HG03469 (cell line): ENCODE data around the gene CD177.
"Not testable (repeated sequence)": the region's sequence is repeated elsewhere in the genome, so short reads cannot be mapped to it uniquely, and the experiment has no call there.

Experiments used
- ATAC-seq: cut with Tn5 transposase; IDR thresholded peaks from one replicate; pipeline ENCODE4 v1.9.1; 2021; ENCODE audit warnings: mild to moderate bottlenecking, moderate library complexity, moderate number of reproducible peaks; ENCODE audit not compliant: unreplicated experiment

Gene CD177

DNA sequence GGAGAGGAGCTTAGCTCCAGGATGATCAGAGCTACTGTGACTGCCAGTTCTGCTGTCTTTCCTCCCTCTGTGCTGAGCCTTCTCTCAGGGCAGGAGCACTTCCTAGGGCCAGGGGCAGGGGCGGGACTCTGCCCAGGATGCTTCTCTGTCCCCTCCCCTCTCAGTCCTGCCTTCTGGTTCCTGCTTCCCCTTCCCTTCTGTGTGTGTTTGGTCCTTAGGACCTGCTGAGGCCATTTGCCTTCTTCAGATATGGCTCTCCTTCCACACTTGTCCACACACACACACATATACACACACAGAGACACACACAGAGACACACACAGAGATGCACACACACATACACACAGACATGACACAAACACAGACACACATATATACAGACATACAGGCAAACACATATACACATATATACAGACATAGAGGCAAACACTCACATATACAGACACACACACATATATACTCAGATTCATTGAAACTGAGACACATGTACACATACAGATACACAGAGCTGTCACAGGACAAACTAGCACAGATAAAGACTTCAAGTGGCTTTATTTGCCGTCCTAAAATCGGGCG lies 22.0 kb upstream of the CD177 start:
- ATAC-seq, result no peak

DNA sequence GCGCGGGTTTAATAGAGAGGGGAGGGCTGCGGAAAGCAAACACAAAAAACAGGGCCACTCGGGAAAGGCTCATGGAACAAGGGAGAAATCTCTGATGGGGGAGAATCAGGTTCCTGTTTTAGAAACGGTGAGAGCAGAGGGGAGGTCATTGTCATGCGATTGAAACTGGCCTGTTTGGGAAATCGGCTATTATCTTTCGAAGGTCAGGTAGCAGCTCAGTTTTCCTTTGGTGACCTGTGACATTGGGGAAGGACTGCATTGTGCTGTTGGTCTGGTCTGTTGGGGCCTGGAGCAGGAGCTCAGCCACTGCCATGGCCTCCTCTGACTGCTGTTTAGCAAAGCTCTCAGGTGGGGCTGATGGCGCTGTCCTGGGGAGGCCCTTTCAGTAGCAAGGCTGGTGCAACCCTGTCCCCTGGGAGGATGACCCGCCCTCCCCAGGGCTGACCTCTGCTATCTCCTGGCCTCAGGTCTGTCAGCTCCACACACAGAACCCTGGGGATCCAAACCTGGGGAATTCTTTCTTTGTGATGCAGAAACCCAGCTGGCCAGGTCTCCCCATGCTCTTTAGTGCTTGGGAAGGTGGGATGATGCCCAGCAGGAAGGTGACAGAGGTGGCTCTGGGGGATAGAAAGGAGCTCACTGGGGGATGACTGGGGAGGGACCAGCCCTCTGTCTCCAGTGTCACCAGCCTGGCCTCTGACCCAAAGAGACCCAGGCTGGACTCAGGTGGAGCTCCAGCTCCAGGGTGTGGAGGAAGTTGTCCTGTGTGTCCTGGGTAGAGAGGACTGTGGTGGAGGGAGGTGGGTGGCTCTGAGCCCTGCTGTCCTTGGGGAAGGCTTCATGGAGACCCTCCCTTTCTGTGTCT lies 21.2 kb upstream of the CD177 start:
- ATAC-seq, result no peak

GRCh38 chr19:43336508-43336907 lies 17.0 kb upstream of the CD177 start:
- ATAC-seq, result not testable (repeated sequence)

- no peak for ATAC-seq
Observed at GRCh38 chr19:43337737-43338136, 15.7 kb upstream of the CD177 start.

DNA sequence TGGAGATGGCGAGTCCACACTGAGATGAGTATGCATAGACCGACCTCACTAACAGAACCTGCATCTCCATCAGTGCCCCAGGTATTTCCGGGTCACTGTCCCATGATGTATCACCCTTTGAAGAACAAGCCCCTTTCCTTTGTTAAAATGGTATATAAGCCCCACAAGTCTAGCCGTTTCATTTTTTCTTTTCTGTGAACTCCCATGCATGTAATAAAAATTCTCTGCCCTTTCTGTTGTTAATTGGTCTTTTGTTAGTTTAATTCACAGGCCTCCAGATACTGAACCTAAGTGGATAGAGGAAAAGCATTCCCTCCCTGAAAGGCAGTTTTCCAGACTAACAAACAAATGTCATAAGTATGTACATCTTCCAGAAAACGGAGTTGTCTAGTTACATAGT lies 15.0 kb upstream of the CD177 start:
- no peak for ATAC-seq

GRCh38 chr19:43339243-43339930 lies 14.1 kb upstream of the CD177 start:
- not testable (repeated sequence) for ATAC-seq

DNA sequence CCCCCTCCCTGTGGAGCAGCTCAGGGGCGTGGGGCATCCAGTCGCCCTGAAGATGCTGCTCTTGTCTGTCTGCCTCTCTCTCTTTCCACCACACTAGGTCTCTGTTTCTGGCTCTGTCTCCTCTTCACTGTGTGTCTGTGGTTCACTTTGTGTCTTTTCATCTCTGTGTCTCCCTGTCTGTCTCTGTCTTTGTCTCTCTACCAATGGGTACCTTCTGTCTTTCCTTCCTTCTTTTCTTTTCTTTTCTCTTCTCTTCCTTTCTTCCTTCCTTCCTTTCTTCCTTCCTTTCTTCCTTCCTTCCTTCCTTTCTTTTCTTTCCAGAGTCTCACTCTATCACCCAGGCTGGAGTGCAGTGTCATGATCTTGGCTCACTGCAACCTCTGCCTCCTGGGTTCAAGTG lies 13.4 kb upstream of the CD177 start:
- ATAC-seq, result not testable (repeated sequence)

- not testable (repeated sequence) for ATAC-seq
Observed at GRCh38 chr19:43341098-43341497, 12.4 kb upstream of the CD177 start.

DNA sequence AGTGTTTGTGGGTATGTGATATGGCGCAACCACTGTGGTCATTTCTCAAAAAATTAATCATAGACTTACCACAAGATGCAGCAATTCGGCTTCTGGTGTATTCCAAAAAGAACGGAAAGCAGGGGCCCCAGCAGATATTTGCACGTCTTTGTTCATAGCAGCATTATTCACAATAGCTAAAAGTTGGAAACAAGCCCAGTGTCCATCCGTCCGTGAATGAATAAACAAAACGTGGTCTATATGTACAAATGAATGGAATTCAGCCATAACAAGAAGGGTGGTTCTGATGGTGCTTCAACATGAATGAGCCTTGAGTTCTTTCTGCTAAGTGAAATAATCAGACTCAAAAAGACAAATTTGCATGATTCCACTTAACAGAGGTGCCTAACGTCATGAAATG lies 11.4 kb upstream of the CD177 start:
- not testable (repeated sequence) for ATAC-seq

GRCh38 chr19:43344347-43344925 lies 9.1 kb upstream of the CD177 start:
- not testable (repeated sequence) for ATAC-seq

GRCh38 chr19:43349813-43350212 lies 3.7 kb upstream of the CD177 start:
- not testable (repeated sequence) for ATAC-seq

DNA sequence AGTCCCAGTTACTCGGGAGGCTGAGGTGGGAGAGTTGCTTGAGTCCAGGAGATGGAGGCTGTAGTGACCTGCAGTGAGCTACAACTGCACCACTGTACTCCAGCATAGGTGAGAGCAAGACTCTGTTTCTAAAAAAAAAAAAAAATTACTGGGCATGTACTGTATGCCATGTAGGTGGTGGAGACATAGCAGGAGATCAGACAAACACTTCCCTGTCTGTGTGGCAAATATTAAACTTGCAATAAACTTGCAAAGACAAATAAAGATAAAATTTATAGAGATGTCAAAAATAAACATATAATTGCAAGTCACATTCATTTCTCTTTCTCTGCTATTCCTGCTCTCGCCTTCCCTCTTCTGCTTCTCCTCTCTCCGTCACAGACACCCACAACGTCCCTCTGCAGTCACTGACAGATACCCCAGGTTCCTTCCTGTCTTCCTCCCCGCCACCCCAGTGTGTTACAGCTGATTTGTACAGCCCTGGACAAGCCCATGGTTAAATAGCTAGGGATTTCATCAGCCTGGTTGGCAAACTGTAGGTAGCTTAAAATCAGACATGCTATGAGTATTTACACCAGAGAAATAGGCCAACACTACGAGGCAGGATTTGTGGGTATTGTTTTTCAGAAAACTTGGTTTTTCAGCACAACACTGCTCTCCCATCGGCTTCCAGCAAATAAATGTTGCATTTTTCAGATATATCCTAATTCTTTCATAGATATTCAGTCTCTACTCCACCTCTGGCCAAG lies 1.3 kb upstream of the CD177 start:
- no peak for ATAC-seq

GRCh38 chr19:43354305-43354627 lies 780 bp downstream of the CD177 start:
- ATAC-seq, result no peak

DNA sequence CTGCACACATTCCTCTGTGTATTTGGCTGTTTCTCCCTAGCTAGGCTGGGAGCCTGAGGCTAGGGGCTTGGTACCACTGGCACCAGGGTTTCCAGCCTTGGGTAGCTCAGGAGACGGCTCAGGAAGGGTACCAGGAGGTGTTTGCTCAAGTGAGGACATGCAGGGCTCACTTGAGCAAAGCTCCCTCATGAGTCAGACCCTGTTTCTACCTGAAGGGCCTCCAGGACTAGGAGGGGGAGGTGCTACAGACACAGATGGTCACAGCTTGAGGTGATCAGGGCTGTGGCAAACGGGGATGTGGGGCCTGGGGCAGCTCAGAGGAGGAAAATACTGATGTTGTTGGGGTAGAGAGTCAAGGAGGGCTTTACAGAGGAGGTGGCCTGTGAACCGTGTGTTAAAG lies 3.3 kb downstream of the CD177 start:
- ATAC-seq, result not testable (repeated sequence)

DNA sequence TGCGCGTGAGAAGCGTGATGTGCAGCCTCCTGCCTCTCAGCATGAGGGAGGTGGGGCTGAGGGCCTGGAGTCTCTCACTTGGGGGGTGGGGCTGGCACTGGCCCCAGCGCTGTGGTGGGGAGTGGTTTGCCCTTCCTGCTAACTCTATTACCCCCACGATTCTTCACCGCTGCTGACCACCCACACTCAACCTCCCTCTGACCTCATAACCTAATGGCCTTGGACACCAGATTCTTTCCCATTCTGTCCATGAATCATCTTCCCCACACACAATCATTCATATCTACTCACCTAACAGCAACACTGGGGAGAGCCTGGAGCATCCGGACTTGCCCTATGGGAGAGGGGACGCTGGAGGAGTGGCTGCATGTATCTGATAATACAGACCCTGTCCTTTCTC lies 8.7 kb downstream of the CD177 start:
- ATAC-seq, result no peak

- no peak for ATAC-seq
Observed at GRCh38 chr19:43362745-43363144, 9.3 kb downstream of the CD177 start.

DNA sequence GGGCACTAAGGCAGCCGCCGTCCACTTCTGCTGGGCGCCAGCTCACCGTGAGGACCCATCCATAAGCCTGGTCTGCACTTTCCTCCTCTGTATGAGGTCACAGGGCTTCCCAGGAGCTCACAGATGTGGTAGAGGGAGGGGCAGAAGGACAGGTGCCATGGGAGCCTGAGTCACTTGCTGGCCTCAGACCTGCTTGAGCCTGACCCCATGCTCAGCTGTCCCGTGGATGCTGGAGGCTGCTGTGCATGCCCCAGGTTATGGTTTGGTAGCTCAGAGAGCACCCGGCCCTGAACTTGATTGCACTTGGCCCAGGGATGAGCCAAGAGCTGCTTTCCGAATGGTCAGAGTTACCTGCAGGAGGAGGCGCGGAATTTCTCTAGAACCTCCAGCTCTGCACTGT lies 12.2 kb downstream of the CD177 start:
- not testable (repeated sequence) for ATAC-seq

DNA sequence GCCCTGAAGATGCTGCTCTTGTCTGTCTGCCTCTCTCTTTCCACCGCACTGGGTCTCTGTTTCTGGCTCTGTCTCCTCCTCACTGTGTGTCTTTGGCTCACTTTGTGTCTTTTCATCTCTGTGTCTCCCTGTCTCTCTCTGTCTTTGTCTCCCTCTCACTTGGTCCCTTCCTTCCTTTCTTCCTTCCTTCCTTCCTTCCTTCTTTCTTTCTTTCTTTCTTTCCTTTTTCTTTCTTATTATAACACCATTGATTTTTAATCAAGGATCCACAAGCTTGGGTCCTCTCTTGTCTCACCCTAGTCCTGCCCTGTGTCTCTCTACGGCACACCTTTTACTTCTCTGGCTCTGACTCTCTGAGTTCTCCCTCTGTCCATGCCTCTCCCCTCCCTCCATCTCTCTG lies 14.3 kb downstream of the CD177 start:
- ATAC-seq, result no peak

- not testable (repeated sequence) for ATAC-seq
Observed at GRCh38 chr19:43368897-43369296, 15.4 kb downstream of the CD177 start.

DNA sequence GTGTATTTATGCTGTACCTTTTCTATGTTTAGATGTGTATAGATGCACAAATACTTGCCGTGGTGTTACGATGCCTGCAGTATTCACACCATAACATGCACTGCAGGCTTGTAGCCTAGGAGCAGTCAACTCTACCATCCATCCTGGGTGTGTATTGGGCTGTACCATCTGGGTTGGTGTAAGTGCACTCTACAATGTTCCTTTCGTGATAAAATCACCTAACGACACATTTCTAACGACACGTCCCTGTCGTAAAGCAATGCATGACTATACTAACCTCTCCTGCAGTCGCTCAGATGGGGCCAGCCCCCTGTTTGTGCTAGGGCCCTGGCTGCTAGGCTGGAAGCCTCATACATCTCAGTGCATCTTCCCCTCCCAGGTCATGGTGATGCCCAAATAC lies 18.4 kb downstream of the CD177 start:
- ATAC-seq, result no peak

DNA sequence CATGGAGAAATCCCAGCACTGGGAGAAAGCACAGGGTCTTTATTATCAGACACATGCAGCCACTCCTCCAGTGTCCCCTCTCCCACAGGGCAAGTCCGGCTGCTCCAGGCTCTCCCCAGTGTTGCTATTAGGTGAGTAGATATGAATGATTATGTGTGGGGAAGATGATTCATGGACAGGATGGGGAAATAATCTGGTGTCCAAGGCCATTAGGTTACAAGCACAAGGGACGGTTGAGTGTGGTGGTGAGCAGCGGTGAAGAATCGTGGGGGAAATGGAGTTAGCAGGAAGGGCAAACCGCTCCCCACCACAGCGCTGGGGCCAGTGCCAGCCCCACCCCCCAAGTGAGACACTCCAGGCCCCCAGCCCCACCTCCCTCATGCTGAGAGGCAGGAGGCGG lies 19.0 kb downstream of the CD177 start:
- ATAC-seq, result no peak
